GM21515 (cell line): Measurements from ENCODE around the gene BTBD9.

Experiments
- ATAC-seq: cut with Tn5 transposase; IDR thresholded peaks from one replicate; pipeline ENCODE4 v1.9.1; 2021; ENCODE audit not compliant: unreplicated experiment

BTBD9 gene

DNA sequence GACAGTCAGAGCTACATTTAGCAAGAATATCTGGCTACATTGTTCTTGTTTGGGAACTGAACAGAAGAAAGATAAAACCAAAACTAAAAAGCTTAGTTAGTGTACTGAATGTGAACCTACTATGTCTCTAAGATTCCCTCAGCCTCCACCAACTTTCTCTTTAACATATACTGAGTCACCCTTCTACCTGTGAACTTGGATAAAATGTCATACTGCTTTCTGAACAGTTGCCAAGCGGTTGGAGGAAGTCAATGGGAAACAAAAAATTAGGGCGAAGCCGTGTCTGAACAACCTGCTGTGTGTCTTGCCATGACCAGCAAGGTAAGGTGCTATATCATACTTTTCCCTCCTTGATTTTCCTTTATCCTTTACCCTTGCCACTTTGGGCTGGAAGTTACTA, 243.5 kb downstream of the BTBD9 start:
- no peak for ATAC-seq

DNA sequence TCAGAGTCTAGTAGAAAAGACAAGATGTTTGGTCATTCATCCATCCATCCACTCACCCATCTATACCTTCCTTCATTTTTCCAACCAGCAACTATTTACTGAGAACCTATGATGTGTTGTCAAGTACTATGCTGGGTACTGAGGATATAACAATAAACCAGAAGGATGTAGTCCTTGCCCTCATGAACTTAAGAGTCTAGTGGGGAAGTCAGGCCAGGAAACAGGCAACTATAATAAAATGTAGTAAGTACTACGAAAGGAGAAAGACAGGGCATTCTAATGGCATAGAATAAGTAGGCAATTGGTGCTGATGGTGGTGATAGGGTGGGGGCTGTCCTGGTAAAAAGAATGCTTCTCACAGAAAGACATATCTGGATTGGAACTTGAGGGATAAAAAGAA, 245.7 kb downstream of the BTBD9 start:
- no peak for ATAC-seq

DNA sequence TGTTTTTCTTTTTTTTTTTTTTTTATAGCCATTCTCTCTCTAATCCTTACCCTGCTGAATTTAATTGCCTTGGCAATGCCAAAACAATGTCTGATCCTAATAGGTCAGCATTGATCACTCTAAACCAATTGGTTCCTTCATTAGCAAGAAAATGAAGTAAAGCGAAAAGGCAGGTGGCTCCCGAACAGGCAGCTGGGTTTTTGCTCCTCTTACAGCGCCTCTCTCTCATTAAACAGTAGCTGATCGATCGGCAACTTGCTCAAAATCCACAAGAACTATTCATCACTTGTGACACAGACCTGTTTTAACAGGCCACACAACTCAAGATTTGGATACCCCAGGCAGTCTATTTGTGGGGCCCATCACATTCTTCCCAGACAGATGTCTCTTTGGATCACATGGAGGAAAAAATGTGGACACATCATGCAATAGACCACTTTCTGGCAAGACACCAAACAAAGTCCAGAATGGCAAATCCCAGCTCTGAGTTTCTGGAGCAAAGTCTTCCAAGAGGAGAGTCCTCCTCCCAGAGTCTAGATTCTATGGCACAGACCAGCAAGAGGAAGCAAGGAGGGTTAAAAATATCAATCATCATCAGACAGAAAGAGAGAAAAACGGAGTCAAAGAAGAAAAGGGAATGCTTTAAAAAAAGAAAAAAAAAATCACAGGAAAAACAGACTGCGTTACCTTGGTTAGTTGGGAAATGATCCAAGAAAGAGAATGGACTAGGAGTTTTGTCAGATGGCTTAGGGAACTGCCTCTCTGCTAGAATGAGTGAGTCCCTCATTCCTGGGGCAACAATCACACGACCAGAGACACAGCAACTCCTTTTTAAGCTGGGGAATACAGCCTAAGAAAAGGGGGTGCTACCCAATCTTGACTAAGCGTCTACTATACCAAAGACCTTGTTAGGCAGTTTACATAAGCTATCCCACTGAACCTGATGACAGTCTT, 247.8 kb downstream of the BTBD9 start:
- ATAC-seq = no peak

DNA sequence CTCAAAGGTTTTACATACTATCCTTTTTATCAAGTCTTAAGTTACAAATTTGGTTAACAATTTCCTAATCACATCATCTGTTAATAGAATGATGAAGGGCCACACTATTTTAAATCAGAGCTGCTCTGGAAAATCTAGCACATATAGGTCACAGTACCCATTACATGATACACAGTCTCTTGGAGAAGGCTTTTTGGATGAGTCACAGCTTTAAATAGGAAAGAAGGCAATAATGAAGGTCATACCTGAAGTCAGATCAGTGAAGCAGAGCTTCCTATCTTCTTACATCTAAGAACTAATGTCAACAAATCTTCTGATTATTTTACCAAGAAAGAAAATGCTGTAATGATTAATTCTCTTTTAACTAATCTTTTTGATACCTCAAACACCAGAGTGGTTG, 248.5 kb downstream of the BTBD9 start:
- no peak for ATAC-seq

DNA sequence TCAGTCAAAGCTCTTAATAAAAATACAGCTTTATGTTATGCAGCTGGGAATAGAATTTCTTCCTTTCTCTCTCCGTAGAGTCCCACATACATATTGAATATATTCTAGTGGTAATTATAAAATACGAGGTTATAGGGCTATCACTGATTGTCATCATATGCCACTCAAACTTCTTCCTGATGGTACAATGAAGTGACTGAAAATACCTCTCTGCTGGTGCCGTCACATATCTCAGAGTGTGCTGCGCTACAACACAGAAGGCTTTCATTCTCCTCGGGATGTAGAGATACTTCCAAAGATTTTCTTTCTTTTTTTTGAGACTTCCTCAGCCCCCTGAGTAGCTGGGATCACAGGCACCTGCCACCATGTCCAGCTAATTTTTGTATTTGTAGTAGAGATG, 249.9 kb downstream of the BTBD9 start:
- ATAC-seq = no peak

DNA sequence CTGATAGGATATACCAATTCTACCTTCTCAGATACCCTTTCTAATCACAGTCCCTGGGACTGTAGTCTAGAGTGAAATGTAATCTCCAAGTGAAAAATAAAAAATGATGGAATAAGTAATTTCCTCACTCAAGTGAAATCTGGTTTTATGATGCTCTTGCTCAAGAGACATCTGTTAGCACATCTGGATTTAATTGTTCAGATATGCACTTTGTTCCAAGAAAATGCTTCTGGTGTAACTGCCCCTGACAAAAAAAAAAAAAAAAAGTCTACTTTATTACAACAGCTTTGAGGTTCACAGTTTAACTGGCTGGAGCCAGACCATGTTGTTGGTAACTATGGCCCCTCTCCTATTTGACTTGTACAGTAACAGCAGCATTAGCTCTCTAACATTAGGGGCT, 251.8 kb downstream of the BTBD9 start:
- no peak for ATAC-seq

- ATAC-seq = no peak
Observed at GRCh38 chr6:38387461-38387860, 252.3 kb downstream of the BTBD9 start.

DNA sequence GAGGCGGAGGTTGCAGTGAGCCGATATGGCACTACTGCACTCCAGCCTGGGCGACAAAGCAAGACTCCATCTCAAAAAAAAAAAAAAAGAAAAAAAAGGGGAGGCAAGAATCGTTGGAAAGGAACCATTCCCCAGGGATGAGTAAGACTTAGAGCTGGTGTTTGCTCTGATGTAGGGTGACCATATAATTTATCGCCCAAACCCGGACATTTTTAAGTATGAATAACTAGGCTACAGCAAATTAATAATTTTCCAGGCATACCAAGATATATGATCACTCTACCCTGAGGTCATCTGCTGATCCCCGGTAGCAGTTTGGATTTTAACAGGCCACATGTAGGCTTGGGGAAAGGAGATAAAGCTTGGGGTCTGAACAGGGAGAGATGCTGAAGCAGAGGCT, 260.9 kb downstream of the BTBD9 start:
- no peak for ATAC-seq

DNA sequence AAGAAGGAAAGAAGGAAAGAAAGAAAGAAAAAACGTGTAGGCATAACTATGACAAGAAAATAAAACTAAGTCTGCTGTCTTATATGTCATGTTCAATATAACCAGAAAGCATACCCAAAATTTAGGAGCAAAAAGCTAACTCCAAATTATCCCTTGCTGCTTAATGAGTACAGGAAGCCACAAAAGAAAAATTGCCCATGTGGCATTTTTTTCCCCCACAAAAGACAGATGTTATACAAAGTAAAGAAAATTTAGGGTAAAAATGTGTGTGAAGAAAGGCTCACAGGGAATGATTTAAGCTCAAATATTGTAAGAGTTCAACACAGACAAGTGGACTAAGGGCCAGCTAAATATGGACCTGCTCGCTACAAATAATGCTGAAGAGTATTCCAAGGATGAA, 263.8 kb downstream of the BTBD9 start:
- ATAC-seq = no peak

GRCh38 chr6:38375341-38375740, 264.4 kb downstream of the BTBD9 start:
- ATAC-seq = no peak

- ATAC-seq = no peak
Observed at GRCh38 chr6:38371881-38372280, 267.8 kb downstream of the BTBD9 start.

GRCh38 chr6:38370653-38371601, 268.8 kb downstream of the BTBD9 start:
- no peak for ATAC-seq

DNA sequence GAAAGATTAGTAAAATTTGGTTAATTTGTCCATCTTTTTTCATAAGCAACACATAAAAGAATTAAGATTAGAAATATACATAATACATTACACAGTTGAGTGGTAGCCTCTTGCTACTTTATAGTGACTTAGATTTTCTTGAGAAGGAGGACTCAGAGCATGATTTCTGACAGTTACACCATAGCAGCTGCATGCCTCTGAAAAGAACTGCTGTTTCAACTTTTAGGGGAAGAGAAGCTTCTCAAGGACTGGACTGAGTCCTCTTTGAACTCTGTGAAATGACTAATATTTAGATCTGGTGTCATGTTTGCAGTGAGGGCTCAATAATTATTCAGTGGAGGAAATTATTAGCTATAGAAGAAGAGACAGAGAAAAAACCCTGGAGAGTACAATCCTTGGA, 272.5 kb downstream of the BTBD9 start:
- ATAC-seq = no peak

DNA sequence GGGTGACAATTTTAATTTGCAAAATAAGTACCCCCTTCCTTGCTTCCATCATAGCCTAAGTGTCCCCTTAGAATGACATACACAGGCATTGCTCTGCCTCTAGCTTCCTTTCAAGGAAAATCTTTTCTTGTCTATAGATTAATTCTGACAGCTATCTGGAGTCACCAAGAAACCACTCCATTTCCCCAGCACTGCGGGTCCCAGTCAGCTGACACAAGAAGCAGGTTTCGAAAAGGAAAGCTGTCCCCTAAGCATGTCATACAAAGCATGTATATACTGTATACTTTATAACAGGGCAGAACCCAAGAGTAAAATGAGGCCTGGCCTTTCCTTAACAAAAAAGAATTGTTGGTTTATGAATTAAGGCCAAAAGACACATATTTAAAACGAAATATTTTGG, 273.5 kb downstream of the BTBD9 start:
- no peak for ATAC-seq

DNA sequence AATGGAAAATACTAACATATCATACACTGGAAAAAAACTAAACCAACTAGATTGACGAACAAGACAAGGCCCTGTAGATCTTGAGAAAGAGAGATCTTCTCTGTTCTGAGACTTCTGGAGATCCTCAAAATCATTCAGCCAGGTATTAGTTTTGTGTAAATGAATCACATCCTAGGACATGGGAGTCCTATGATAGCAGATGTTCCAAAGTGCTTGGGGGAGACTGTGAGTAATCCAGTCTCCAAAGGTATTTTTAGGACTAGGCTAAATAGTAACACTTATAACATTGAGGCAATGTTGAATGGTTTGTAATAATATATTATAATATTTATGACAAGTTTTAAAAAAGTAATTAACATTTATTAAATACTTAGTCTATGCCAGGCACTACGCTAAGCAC, 275.0 kb downstream of the BTBD9 start:
- no peak for ATAC-seq

- no peak for ATAC-seq
Observed at GRCh38 chr6:38364127-38364526, 275.6 kb downstream of the BTBD9 start.

- ATAC-seq = no peak
Observed at GRCh38 chr6:38355519-38355918, 284.2 kb downstream of the BTBD9 start.

DNA sequence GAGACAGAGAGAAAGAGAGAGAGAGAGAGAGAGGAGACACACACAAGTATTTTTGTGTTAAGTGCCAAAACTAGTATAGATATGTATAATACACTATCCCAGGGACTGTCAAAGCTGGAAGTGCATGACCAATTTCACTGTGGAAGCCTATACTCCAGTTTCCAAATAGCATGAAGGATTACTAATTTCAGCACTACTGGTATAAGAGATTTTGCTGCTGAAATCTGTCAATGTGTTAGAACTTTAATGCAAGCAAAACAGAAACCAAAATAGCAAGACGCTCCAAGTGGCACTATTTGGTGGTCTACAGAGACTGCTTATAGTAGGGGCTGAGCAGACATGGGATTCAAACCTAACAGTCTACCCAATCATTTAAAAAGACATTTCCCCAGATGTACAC, 284.8 kb downstream of the BTBD9 start:
- ATAC-seq = no peak

DNA sequence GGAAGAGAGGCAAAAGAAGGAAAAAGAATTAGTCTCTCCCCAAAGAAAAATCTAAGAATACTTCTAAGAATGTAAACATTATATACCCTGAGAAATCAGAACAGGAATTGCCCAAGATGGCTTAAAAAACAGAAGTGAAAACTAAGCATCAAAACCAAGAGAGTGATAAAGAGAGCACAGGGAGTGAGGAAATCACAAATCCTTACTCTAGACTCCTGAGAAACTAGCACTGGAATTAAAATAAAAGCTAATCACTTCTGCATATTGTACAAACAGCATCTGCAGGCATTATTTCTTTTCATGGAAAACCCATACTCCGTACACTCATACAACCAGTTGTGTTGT, 285.7 kb downstream of the BTBD9 start:
- ATAC-seq = no peak

GRCh38 chr6:38353310-38354036, 286.3 kb downstream of the BTBD9 start:
- ATAC-seq = no peak

GRCh38 chr6:38352636-38353035, 287.1 kb downstream of the BTBD9 start:
- no peak for ATAC-seq
